ENCODE results near the gene MRPL44.

MRPL44 gene

GRCh38 chr2:224011837-224012236, 54.6 kb downstream of the MRPL44 start:
- no peak for DNase-seq

GRCh38 chr2:224014336-224014735, 57.1 kb downstream of the MRPL44 start:
- no peak for DNase-seq

- no peak for DNase-seq
These were observed 59.7 kb downstream of the MRPL44 start for GRCh38 chr2:224016963-224017362.
